Esophagus squamous epithelium (tissue), 5 donors: ENCODE data around the gene EEF1AKMT4. TPM values are rescaled to one million over a fixed set of nuclear protein-coding genes. Genes with fewer than 3 reads are reported as not detected.

ENCODE experiments used
- DNase-seq: peaks from one replicate; lab custom pipeline; 2025; lab: John Stamatoyannopoulos, UW
- H3K27ac ChIP-seq, 4 donors: fragments of 200-600 bp; sonication (generic); one replicate each; pipeline ENCODE4 v1.5.1; 2016 to 2019; ENCODE audit warnings: mild to moderate bottlenecking in 1 of 4
- H3K27me3 ChIP-seq, 4 donors: fragments of 200-600 bp; sonication (generic); 1 replicate in 3 of 4; 2 replicates in 1 of 4; pipeline versions ENCODE4 v1.5.1 to v1.6.0; 2017 to 2021; ENCODE audit warnings: antibody characterized with exemption in 1 of 4
- H3K36me3 ChIP-seq, 3 donors: fragments of 200-600 bp; sonication (generic); one replicate each; pipeline ENCODE4 v1.5.1; 2016 to 2019
- H3K4me1 ChIP-seq, 3 donors: fragments of 200-600 bp; sonication (generic); one replicate each; pipeline ENCODE4 v1.5.1; 2017 to 2019
- H3K4me3 ChIP-seq, 4 donors: fragments of 200-600 bp; sonication (generic); 1 replicate in 3 of 4; 2 replicates in 1 of 4; pipeline ENCODE4 v1.5.1; 2016 to 2019; ENCODE audit warnings: mild to moderate bottlenecking in 2 of 4, moderate library complexity in 1 of 4
- H3K9me3 ChIP-seq, 3 donors: fragments of 200-600 bp; sonication (generic); one replicate each; pipeline ENCODE4 v1.5.1; 2016 to 2019
- POLR2A ChIP-seq, 4 donors: fragments of 450-650 bp; IDR thresholded peaks; one replicate each; pipeline ENCODE4 v1.6.1; 2017; ENCODE audit warnings: antibody characterized with exemption in 4 of 4, mild to moderate bottlenecking in 4 of 4, moderate library complexity in 3 of 4
- WGBS, 2 donors: methylation state at CpG; one replicate each; pipeline ENCODE4 v1.1.5; 2018; 5-methylcytosine and 5-hydroxymethylcytosine counted together
- intact Hi-C: fragments of 100-400 bp; cut with DNase I; formaldehyde crosslinking; loops from one replicate; pipeline ENCODE4 v1.15.0; 2022
- total RNA-seq, 4 donors: library from RNA; depleted of rRNA; stranded (reverse); fragments of >200 nt; gene quantifications; one replicate each; pipeline ENCODE4 v1.1.0, GENCODE V29; 2016
- TF ChIP-seq, protein P1 (sequence below), 6 experiments: fragments of 450-650 bp in 4 of 6; fragments of 200-600 bp in 2 of 6; sonication (generic) in 2 of 6; IDR thresholded peaks; one replicate each; pipeline ENCODE4 v1.5.1; 2016 to 2019; ENCODE audit warnings: antibody characterized with exemption in 6 of 6, mild to moderate bottlenecking in 4 of 6, moderate library complexity in 4 of 6
- donor health status: DM: yes; HTN: yes; CAD: no.

EEF1AKMT4 gene
- total RNA-seq, 4 donors from 2014 or later: 8.1 to 13.4 (median 10.3) TPM

DNA sequence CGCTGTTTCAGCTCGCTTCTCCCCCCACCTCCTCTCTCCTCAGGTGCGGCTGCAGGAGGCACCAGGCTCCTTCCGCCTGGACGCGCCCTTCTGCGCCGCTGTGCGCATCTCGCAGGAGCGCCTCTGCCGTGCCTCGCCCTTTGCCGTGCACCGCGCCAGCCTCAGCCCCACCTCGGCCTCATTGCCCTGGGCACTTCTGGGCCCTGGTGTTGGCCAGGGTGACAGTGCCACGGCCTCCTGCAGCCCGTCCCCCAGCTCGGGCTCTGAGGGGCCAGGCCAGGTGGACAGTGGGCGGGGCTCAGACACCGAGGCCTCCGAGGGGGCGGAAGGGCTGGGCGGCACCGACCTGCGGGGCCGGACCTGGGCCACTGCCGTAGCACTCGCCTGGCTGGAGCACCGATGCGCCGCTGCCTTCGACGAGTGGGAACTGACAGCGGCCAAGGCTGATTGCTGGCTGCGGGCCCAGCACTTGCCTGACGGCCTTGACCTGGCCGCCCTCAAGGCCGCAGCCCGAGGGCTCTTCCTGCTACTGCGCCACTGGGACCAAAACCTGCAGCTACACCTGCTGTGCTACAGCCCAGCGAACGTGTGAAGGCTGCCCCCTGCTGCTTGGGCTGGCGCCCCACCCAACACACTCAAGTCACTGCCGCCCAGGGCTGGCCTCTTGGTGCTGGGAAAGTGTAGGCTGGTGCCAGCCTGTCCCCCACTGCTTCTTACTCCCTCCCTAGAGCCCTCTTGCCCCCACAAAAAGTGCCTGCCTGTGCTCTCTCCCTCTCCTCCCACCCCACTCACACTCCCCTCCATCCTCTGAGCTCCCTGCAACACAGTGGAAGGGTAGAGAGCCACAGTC, 7.8 kb upstream of the EEF1AKMT4 start:
- Histone ChIP-seq H3K9me3 (no peaks in the 10 kb centered on the region), H3K36me3 (peaks cover 22 to 45% (median 31%) of the 10 kb centered on the region in 3 donors), H3K27ac (peak overlapping the region in 2 of 4 donors; percentile 35 to 55), H3K4me1 (peaks cover 0 to 14% (median 7%) of the 10 kb centered on the region in 3 donors), H3K27me3 (peaks cover 0 to 24% (median 0%) of the 10 kb centered on the region in 4 donors), H3K4me3 (peak overlapping the region; percentile 12 to 38 (median 26))
- DNase-seq: no peak
- WGBS, 2 donors: 17 to 48% methylated on average over 3 of the region's 46 CpGs
- intact Hi-C loops: loop anchor here (5.0 kb wide), 1 partner anchor 94 kb away; no protein-coding TSS in a partner anchor
- TF ChIP-seq, protein P1, sequence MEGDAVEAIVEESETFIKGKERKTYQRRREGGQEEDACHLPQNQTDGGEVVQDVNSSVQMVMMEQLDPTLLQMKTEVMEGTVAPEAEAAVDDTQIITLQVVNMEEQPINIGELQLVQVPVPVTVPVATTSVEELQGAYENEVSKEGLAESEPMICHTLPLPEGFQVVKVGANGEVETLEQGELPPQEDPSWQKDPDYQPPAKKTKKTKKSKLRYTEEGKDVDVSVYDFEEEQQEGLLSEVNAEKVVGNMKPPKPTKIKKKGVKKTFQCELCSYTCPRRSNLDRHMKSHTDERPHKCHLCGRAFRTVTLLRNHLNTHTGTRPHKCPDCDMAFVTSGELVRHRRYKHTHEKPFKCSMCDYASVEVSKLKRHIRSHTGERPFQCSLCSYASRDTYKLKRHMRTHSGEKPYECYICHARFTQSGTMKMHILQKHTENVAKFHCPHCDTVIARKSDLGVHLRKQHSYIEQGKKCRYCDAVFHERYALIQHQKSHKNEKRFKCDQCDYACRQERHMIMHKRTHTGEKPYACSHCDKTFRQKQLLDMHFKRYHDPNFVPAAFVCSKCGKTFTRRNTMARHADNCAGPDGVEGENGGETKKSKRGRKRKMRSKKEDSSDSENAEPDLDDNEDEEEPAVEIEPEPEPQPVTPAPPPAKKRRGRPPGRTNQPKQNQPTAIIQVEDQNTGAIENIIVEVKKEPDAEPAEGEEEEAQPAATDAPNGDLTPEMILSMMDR (IDR thresholded peaks at IDR 0.05): peak in 5 of 6 experiments; percentile 54 to 81 (median 55)
- TF ChIP-seq POLR2A (IDR thresholded peaks at IDR 0.05): no peak

DNA sequence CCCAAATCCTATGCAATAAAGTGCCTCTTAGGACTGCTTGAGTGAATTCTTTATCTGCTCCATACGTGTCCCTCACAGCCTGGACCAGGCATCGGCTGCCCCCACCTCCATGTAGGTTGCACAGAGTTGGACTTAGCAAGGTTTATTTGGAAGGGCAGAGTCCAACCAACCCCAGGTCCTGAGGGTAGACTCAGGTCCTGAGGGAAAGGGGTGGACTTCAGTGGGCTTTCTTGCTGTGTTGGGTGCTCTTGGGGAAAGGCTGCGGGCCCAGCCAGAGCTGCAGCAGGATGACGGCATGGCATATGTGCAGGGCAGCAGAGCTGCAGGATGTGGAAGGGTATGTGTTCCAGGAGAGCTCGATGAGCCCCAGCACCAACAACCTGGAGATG, 7.2 kb upstream of the EEF1AKMT4 start:
- DNase-seq: no peak

DNA sequence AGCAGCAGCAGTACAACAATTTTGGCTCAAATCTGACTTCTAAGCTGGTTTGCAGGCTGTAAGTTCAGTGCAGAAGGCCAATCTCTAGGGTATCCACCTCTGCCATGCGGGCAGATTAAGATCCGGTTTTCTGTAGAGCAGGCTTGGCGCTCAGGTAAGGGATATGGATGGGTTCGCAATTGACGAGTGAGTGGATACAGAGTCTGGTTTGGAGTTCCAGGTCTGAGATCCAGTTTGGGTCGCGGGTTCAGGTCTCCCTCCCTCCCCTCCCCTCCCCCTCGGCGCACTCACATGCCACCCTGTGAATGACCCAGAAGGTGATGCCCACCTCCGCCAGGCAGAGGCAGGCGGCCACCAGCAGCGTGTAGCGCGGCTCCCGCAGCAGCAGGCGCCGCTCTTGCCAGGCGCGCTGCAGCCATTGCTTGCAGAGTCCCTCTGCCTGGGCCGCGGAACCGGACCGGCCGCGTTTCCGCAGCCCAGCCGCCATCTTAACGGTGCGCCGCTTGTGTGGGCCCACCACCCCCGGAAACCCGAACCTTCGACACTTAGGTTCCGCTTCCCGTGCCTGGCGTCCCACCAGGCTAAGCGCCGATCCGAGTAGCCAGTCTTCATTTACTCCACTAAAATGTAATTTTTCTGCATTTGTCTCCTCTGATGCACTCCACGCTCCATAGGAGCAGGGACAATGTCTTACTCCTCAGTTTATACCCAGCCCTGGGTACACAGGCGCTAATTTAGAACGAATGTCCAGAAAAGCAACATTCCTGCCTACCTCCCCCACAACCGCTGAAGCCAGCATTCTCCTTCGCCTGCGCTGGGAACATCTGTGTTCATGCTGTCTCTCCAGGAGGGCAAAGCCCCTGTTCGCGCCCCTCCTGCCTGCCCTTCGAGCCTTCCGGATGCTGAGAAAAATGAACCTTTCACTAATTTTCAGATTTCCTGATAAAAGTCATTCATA, 739 bp upstream of the EEF1AKMT4 start, which contains the start of gene ALG3:
Gene ALG3 (minus strand): TSS at position 509 of the 958 bp plus-strand sequence. CDS start 22 bp downstream, at position 487.
- intact Hi-C loops: no loop called here
- TF ChIP-seq, protein P1 (IDR thresholded peaks at IDR 0.05): no peak
- peak in 1 of 4 donors; percentile 68 for TF ChIP-seq POLR2A (IDR thresholded peaks at IDR 0.05)
- peak within 1 kb of the TSS; percentile 80 to 91 (median 86) for H3K27ac ChIP-seq
- DNase-seq: peak; percentile 29
- no peaks in the 10 kb centered on the region for H3K27me3 ChIP-seq
- peaks cover 16 to 25% (median 17%) of the 10 kb centered on the region in 3 donors for H3K36me3 ChIP-seq
- peaks cover 5 to 30% (median 17%) of the 10 kb centered on the region in 3 donors for H3K4me1 ChIP-seq
- 0 to 1% methylated on average over 25 to 42 of the region's 49 CpGs for WGBS, 2 donors
- H3K4me3 ChIP-seq: peak within 1 kb of the TSS; percentile 74 to 89 (median 76)
- no peaks in the 10 kb centered on the region for H3K9me3 ChIP-seq

More for the DNA sequence above, 7.2 kb upstream of the EEF1AKMT4 start:
- peaks cover 22 to 45% (median 31%) of the 10 kb centered on the region in 3 donors for H3K36me3 ChIP-seq
- peaks cover under 1 to 18% (median 8%) of the 10 kb centered on the region in 3 donors for H3K4me1 ChIP-seq
- H3K27ac ChIP-seq: no peak overlapping the region
- H3K27me3 ChIP-seq: peaks cover 0 to 18% (median 0%) of the 10 kb centered on the region in 4 donors
- H3K4me3 ChIP-seq: no peak overlapping the region
- TF ChIP-seq, protein P1 (IDR thresholded peaks at IDR 0.05): no peak
- TF ChIP-seq POLR2A (IDR thresholded peaks at IDR 0.05): no peak
- intact Hi-C loops: loop anchor here (5.0 kb wide), 1 partner anchor 95 kb away; no protein-coding TSS in a partner anchor
- H3K9me3 ChIP-seq: no peaks in the 10 kb centered on the region
- 67 to 80% methylated on average over 1 to 4 of the region's 5 CpGs for WGBS, 2 donors

DNA sequence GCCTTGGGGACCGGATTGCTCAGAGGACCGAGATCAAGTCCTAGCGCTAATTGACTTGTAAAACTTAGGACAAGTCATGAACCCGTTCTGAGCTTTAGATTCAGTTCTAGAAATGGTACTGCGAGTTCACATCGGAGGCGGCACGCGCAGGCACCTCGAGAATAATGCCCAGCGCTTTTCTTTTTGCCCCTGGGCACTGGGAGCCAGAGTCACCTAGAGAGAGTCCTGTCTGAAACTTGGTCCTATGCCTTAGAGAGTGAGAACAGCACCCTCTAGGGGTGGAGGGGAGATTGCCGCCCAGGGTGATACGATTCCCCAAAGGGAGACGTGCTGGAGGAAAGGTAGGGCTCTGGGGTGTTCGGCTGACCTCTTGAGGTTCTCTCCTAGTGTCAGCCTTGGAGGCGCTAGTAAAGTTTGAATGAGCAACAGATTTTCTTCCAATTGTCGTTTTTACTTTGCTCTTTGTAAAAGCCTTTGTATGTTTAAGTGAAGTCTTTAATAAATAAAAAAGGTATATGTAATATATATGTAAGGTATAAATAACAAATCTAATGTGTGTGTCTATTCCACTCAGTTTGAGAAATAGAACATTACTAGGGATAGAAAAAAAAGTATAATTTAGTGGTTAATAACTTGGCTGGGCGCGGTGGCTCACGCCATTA, 826 bp downstream of the EEF1AKMT4 start:
- Histone ChIP-seq H3K27me3 (no peaks in the 10 kb centered on the region), H3K4me1 (peaks cover 5 to 30% (median 17%) of the 10 kb centered on the region in 3 donors), H3K4me3 (peak overlapping the region; percentile 74 to 89 (median 76)), H3K36me3 (peaks cover under 1 to 10% (median 2%) of the 10 kb centered on the region in 3 donors), H3K9me3 (no peaks in the 10 kb centered on the region), H3K27ac (peak overlapping the region; percentile 80 to 91 (median 86))
- peak; percentile 37 for DNase-seq
- 15 to 17% methylated on average over 15 to 17 of the region's 20 CpGs for WGBS, 2 donors
- TF ChIP-seq, protein P1 (IDR thresholded peaks at IDR 0.05): peak; percentile 82 to 94 (median 89)
- TF ChIP-seq POLR2A (IDR thresholded peaks at IDR 0.05): no peak
- intact Hi-C loops: no loop called here
